Loucy (cell line): ENCODE data around the gene HOMER3.

Source experiments
- H2AFZ ChIP-seq: fragments of 200-600 bp; sonication (generic); 2 replicates; pipeline ENCODE4 v1.6.0; 2016; ENCODE audit warnings: antibody characterized with exemption, mild to moderate bottlenecking, low read length, moderate library complexity
- H3F3A ChIP-seq: fragments of 200-600 bp; 2 replicates; pipeline ENCODE4 v1.6.0; 2016; ENCODE audit warnings: antibody characterized with exemption, low read depth, mild to moderate bottlenecking
- H3K27me3 ChIP-seq: fragments of 200-600 bp; sonication (generic); 2 replicates; pipeline ENCODE4 v1.6.1; 2014; ENCODE audit warnings: low read length, mild to moderate bottlenecking; ENCODE audit not compliant: insufficient read depth, poor library complexity, severe bottlenecking
- H3K36me3 ChIP-seq: fragments of 200-600 bp; sonication (generic); 2 replicates; pipeline ENCODE4 v1.6.1; 2016; ENCODE audit warnings: low read length; ENCODE audit not compliant: insufficient read depth
- H3K4me1 ChIP-seq: fragments of 200-600 bp; sonication (generic); 2 replicates; pipeline ENCODE4 v1.5.1; 2014; ENCODE audit warnings: low read length, mild to moderate bottlenecking; ENCODE audit not compliant: insufficient read depth, poor library complexity, severe bottlenecking
- H3K4me2 ChIP-seq: fragments of 200-600 bp; sonication (generic); 2 replicates; pipeline ENCODE4 v1.6.0; 2014; ENCODE audit warnings: antibody characterized with exemption, low read length, low read depth, mild to moderate bottlenecking; ENCODE audit not compliant: poor library complexity, severe bottlenecking
- H3K4me3 ChIP-seq: fragments of 200-600 bp; sonication (generic); 2 replicates; pipeline ENCODE4 v1.5.1; 2014; ENCODE audit warnings: low read length, mild to moderate bottlenecking, mixed read lengths; ENCODE audit not compliant: poor library complexity, severe bottlenecking
- H3K79me2 ChIP-seq: fragments of 200-600 bp; sonication (generic); 2 replicates; pipeline ENCODE4 v1.6.1; 2014; ENCODE audit warnings: low read length; ENCODE audit not compliant: insufficient read depth
- H3K9ac ChIP-seq: fragments of 200-600 bp; sonication (generic); 2 replicates; pipeline ENCODE4 v1.6.0; 2014; ENCODE audit warnings: mild to moderate bottlenecking, low read depth, low read length, moderate library complexity; ENCODE audit not compliant: poor library complexity, severe bottlenecking
- H3K9me2 ChIP-seq: fragments of 200-600 bp; sonication (generic); replicated peaks from 2 replicates; pipeline ENCODE4 v1.6.1; 2016; ENCODE audit warnings: low read depth, low read length, mixed read lengths
- H3K9me3 ChIP-seq: fragments of 200-600 bp; sonication (generic); 2 replicates; pipeline ENCODE4 v1.6.1; 2014; ENCODE audit warnings: mild to moderate bottlenecking, antibody characterized with exemption, low read length, low read depth; ENCODE audit not compliant: insufficient read depth
- H4K20me1 ChIP-seq: fragments of 200-600 bp; sonication (generic); 2 replicates; pipeline ENCODE4 v1.6.0; 2014; ENCODE audit warnings: antibody characterized with exemption, low read length, mild to moderate bottlenecking; ENCODE audit not compliant: insufficient read depth, poor library complexity, severe bottlenecking
- EZH2phosphoT487 ChIP-seq: fragments of 200-600 bp; IDR thresholded peaks from 2 replicates; pipeline ENCODE4 v1.6.1; 2018; ENCODE audit warnings: antibody characterized with exemption, mild to moderate bottlenecking, moderate library complexity, borderline replicate concordance
- TF ChIP-seq, protein P1 (sequence below): fragments of 200-600 bp; sonication (generic); conservative IDR thresholded peaks from 2 replicates; pipeline ENCODE4 v1.5.1; 2014; ENCODE audit warnings: mild to moderate bottlenecking, antibody characterized with exemption, low read length

Gene HOMER3

DNA sequence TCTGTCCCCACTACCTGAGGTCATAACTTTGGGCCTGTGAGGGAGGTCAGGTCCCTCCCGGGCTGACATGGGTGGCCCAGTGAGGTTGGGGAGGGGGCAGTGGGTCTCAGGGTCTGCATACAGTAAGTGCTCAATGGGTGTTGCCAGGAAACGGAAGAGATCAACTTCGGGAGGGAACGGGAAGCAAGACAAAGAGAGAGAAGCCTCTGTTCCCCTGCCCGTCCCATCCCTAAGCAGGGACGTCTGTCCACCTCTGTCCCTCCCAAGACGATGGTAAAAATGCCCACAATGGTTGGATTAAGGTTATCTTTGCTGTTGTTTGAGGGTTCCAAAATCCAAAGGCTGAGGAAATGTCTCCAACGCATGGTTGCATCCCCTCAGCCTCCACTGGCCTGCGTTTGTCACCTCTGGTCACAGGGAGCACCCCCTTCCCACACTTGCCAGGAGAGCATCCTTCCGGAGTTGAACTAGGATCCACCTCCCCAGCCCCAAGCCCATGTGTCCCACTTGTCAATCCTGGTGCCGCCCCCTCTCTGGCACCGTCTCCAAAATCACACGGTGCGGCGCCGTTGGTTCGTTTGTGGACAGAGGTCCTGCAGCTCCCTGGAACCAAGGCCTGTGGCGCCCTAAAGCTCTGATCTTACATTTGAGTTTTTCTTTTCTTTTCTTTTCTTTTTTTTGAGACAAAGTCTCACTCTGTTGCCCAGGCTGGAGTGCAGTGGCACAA is 774 bp upstream of the HOMER3 start:
- TF ChIP-seq EZH2phosphoT487 = no peak
- TF ChIP-seq, protein P1, sequence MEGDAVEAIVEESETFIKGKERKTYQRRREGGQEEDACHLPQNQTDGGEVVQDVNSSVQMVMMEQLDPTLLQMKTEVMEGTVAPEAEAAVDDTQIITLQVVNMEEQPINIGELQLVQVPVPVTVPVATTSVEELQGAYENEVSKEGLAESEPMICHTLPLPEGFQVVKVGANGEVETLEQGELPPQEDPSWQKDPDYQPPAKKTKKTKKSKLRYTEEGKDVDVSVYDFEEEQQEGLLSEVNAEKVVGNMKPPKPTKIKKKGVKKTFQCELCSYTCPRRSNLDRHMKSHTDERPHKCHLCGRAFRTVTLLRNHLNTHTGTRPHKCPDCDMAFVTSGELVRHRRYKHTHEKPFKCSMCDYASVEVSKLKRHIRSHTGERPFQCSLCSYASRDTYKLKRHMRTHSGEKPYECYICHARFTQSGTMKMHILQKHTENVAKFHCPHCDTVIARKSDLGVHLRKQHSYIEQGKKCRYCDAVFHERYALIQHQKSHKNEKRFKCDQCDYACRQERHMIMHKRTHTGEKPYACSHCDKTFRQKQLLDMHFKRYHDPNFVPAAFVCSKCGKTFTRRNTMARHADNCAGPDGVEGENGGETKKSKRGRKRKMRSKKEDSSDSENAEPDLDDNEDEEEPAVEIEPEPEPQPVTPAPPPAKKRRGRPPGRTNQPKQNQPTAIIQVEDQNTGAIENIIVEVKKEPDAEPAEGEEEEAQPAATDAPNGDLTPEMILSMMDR = no peak
- no peaks in the 10 kb centered on the region for H3K9me3 ChIP-seq
- H3K36me3 ChIP-seq = no peaks in the 10 kb centered on the region
- H3K79me2 ChIP-seq = peaks cover 7% of the 10 kb centered on the region; the same call in 1 of the 2 replicates
- no peak overlapping the region for H3K4me3 ChIP-seq
- no peak overlapping the region for H3K9ac ChIP-seq
- no peaks in the 10 kb centered on the region for H3K4me1 ChIP-seq
- H4K20me1 ChIP-seq = no peaks in the 10 kb centered on the region
- H3K4me2 ChIP-seq = no peak overlapping the region
- H3K9me2 ChIP-seq = no peaks in the 10 kb centered on the region
- no peaks in the 10 kb centered on the region for H3K27me3 ChIP-seq
- H2AFZ ChIP-seq = 0 out of 2 replicates have a peak overlapping the region, but pooled peaks have one; percentile 47
- no peaks in the 10 kb centered on the region for H3F3A ChIP-seq

GRCh38 chr19:18939922-18940768 is 872 bp downstream of the HOMER3 start:
- Histone ChIP-seq H2AFZ (peak overlapping the region; percentile 92), H3K9me3 (no peaks in the 10 kb centered on the region), H3K79me2 (peaks cover 7% of the 10 kb centered on the region; the same call in 1 of the 2 replicates), H3K36me3 (no peaks in the 10 kb centered on the region), H3K27me3 (no peaks in the 10 kb centered on the region), H3K9me2 (no peaks in the 10 kb centered on the region), H3F3A (no peaks in the 10 kb centered on the region), H3K4me3 (peak overlapping the region; percentile 81), H3K4me2 (peak overlapping the region; percentile 80), H4K20me1 (no peaks in the 10 kb centered on the region), H3K4me1 (no peaks in the 10 kb centered on the region), H3K9ac (peak overlapping the region; percentile 78)
- TF ChIP-seq EZH2phosphoT487 = no peak
- TF ChIP-seq, protein P1 = no peak

- Histone ChIP-seq H3K27me3 (no peaks in the 10 kb centered on the region), H3K36me3 (no peaks in the 10 kb centered on the region), H3K9me3 (no peaks in the 10 kb centered on the region), H4K20me1 (no peaks in the 10 kb centered on the region), H3K4me1 (no peaks in the 10 kb centered on the region), H3K9me2 (no peaks in the 10 kb centered on the region), H3K79me2 (peaks cover 7% of the 10 kb centered on the region; the same call in 1 of the 2 replicates), H2AFZ (no peak overlapping the region), H3K4me2 (no peak overlapping the region), H3K9ac (no peak overlapping the region), H3F3A (no peaks in the 10 kb centered on the region), H3K4me3 (no peak overlapping the region)
- TF ChIP-seq, protein P1 = no peak
- TF ChIP-seq EZH2phosphoT487 = no peak
These were observed 1.9 kb downstream of the HOMER3 start for GRCh38 chr19:18939163-18939562.
